SU-DHL-6 (cell line): Measurements from ENCODE around the gene B4GALNT1.

Experiments used
- H2AFZ ChIP-seq: fragments of 200-600 bp; sonication (generic); 2 replicates; pipeline ENCODE4 v1.6.1; 2014; ENCODE audit warnings: low read depth, mild to moderate bottlenecking, moderate library complexity, mixed read lengths, antibody characterized with exemption, low read length; ENCODE audit not compliant: severe bottlenecking
- H3F3A ChIP-seq: fragments of 200-600 bp; shearing (Covaris generic); 2 replicates; pipeline ENCODE4 v1.6.0; 2016; ENCODE audit warnings: antibody characterized with exemption, mild to moderate bottlenecking; ENCODE audit not compliant: insufficient read depth
- H3K27ac ChIP-seq: fragments of 200-600 bp; sonication (generic); 2 replicates; pipeline ENCODE4 v1.5.1; 2016; ENCODE audit warnings: low read depth, mild to moderate bottlenecking, low read length, moderate library complexity, mixed read lengths
- H3K27me3 ChIP-seq: fragments of 200-600 bp; sonication (generic), shearing (Covaris generic); 2 replicates; pipeline ENCODE4 v1.6.0; 2014; ENCODE audit warnings: mild to moderate bottlenecking, low read length
- H3K36me3 ChIP-seq: fragments of 200-600 bp; sonication (generic); 2 replicates; pipeline ENCODE4 v1.6.1; 2014; ENCODE audit warnings: mild to moderate bottlenecking, low read length, mixed read lengths
- H3K4me2 ChIP-seq: fragments of 300-600, 200-600 bp; shearing (Covaris generic), sonication (generic); 2 replicates; pipeline ENCODE4 v1.6.0; 2014; ENCODE audit warnings: low read length, low read depth, mild to moderate bottlenecking; ENCODE audit not compliant: poor library complexity, severe bottlenecking
- H3K4me3 ChIP-seq: fragments of 200-600 bp; sonication (generic); 2 replicates; pipeline ENCODE4 v1.5.1; 2014; ENCODE audit warnings: antibody characterized with exemption, low read length, mild to moderate bottlenecking, mixed read lengths; ENCODE audit not compliant: insufficient read depth, poor library complexity, severe bottlenecking
- H3K79me2 ChIP-seq: fragments of 200-600 bp; sonication (generic); 2 replicates; pipeline ENCODE4 v1.6.1; 2014; ENCODE audit warnings: mild to moderate bottlenecking, low read length, moderate library complexity; ENCODE audit not compliant: insufficient read depth
- H3K9ac ChIP-seq: fragments of 200-600 bp; sonication (generic); 2 replicates; pipeline ENCODE4 v1.7.0; 2014; ENCODE audit warnings: mild to moderate bottlenecking, low read length
- H3K9me2 ChIP-seq: fragments of 200-600 bp; sonication (generic); replicated peaks from 2 replicates; pipeline ENCODE4 v1.6.1; 2014; ENCODE audit warnings: low read length; ENCODE audit not compliant: insufficient read depth
- H3K9me3 ChIP-seq: fragments of 200-600 bp; sonication (generic); 2 replicates; pipeline ENCODE4 v1.6.1; 2014; ENCODE audit warnings: low read length, mixed read lengths; ENCODE audit not compliant: insufficient read depth
- H4K20me1 ChIP-seq: fragments of 200-600 bp; sonication (generic); 2 replicates; pipeline ENCODE4 v1.6.1; 2014; ENCODE audit warnings: low read depth, mild to moderate bottlenecking, antibody characterized with exemption, low read length, moderate library complexity, mixed read lengths
- CTCF ChIP-seq: fragments of 200-600 bp; sonication (generic); IDR thresholded peaks from one replicate; pipeline ENCODE4 v1.5.1; 2017; ENCODE audit warnings: antibody characterized with exemption, mild to moderate bottlenecking, low read length, moderate library complexity; ENCODE audit not compliant: insufficient read depth, poor library complexity, severe bottlenecking
- EZH2phosphoT487 ChIP-seq: fragments of 200-600 bp; sonication (generic), shearing (Covaris generic); conservative IDR thresholded peaks from 2 replicates; pipeline ENCODE4 v1.6.1; 2018; ENCODE audit warnings: mild to moderate bottlenecking, antibody characterized with exemption, low read length, moderate library complexity, mixed read lengths

Gene B4GALNT1

GRCh38 chr12:57623385-57623784 lies 9.6 kb downstream of the B4GALNT1 start:
- H3K27me3 ChIP-seq: no peaks in the 10 kb centered on the region
- no peaks in the 10 kb centered on the region for H3K9me2 ChIP-seq
- H3F3A ChIP-seq: no peaks in the 10 kb centered on the region
- no peak overlapping the region for H2AFZ ChIP-seq
- H3K4me3 ChIP-seq: no peak overlapping the region
- H3K4me2 ChIP-seq: no peak overlapping the region
- no peak overlapping the region for H3K27ac ChIP-seq
- H4K20me1 ChIP-seq: no peaks in the 10 kb centered on the region
- no peaks in the 10 kb centered on the region for H3K79me2 ChIP-seq
- H3K9me3 ChIP-seq: no peaks in the 10 kb centered on the region
- no peak overlapping the region for H3K9ac ChIP-seq
- no peaks in the 10 kb centered on the region for H3K36me3 ChIP-seq
- no peak for TF ChIP-seq CTCF
- no peak for TF ChIP-seq EZH2phosphoT487

GRCh38 chr12:57622293-57623245 lies 10.4 kb downstream of the B4GALNT1 start:
- Histone ChIP-seq H3K27me3 (no peaks in the 10 kb centered on the region), H3K79me2 (no peaks in the 10 kb centered on the region), H3K9me2 (no peaks in the 10 kb centered on the region), H3K27ac (no peak overlapping the region), H2AFZ (no peak overlapping the region), H4K20me1 (no peaks in the 10 kb centered on the region), H3K9me3 (no peaks in the 10 kb centered on the region), H3K9ac (no peak overlapping the region), H3K4me2 (no peak overlapping the region), H3F3A (no peaks in the 10 kb centered on the region), H3K36me3 (no peaks in the 10 kb centered on the region), H3K4me3 (no peak overlapping the region)
- no peak for TF ChIP-seq CTCF
- no peak for TF ChIP-seq EZH2phosphoT487

- Histone ChIP-seq H3K36me3 (no peaks in the 10 kb centered on the region), H3K27me3 (no peaks in the 10 kb centered on the region), H3K9ac (no peak overlapping the region), H2AFZ (no peak overlapping the region), H3K4me3 (no peak overlapping the region), H3K9me2 (no peaks in the 10 kb centered on the region), H4K20me1 (no peaks in the 10 kb centered on the region), H3K27ac (no peak overlapping the region), H3K4me2 (no peak overlapping the region), H3K79me2 (no peaks in the 10 kb centered on the region), H3K9me3 (no peaks in the 10 kb centered on the region), H3F3A (no peaks in the 10 kb centered on the region)
- TF ChIP-seq CTCF (peak; percentile 63), EZH2phosphoT487 (no peak)
Observed at GRCh38 chr12:57621497-57622292, 11.3 kb downstream of the B4GALNT1 start.
